Memory B cell (primary cell): ENCODE results near the gene RAB1A.
A peak's percentile ranks its signal among the peaks of the same experiment; 100 is the strongest.

Experiments
- ATAC-seq: fragments of 150-1000 bp; cut with Tn5 transposase; 2 replicates; pipeline ENCODE4 v1.10.0; 2021; ENCODE audit warnings: low read depth, mild to moderate bottlenecking, moderate library complexity
- DNase-seq, 2 donors: peaks; one replicate each; pipeline ENCODE4 v3.0.0; 2022; ENCODE audit warnings: low spot score in 2 of 2
- H3K27ac Mint-ChIP-seq: one replicate; pipeline ENCODE4 v1.8.0; 2022; ENCODE audit warnings: mild to moderate bottlenecking, moderate library complexity, mixed read lengths
- H3K27me3 Mint-ChIP-seq: one replicate; pipeline ENCODE4 v1.8.0; 2022; ENCODE audit warnings: mixed read lengths
- H3K36me3 Mint-ChIP-seq: one replicate; pipeline ENCODE4 v1.8.0; 2022; ENCODE audit warnings: mild to moderate bottlenecking, mixed read lengths
- H3K4me1 Mint-ChIP-seq: one replicate; pipeline ENCODE4 v1.8.0; 2022; ENCODE audit warnings: mixed read lengths
- H3K4me3 Mint-ChIP-seq: one replicate; pipeline ENCODE4 v1.8.0; 2022; ENCODE audit warnings: mild to moderate bottlenecking, moderate library complexity, mixed read lengths
- H3K9me3 Mint-ChIP-seq: one replicate; pipeline ENCODE4 v1.8.0; 2022; ENCODE audit warnings: mixed read lengths

Gene RAB1A

GRCh38 chr2:65096948-65097347 lies 33.0 kb downstream of the RAB1A start:
- no peak overlapping the region for H3K4me3 Mint-ChIP-seq
- H3K27ac Mint-ChIP-seq: no peak overlapping the region
- H3K36me3 Mint-ChIP-seq: peaks cover 25% of the 10 kb centered on the region

GRCh38 chr2:65093211-65093610 lies 36.7 kb downstream of the RAB1A start:
- ATAC-seq: no peak
- no peaks in the 10 kb centered on the region for H3K27me3 Mint-ChIP-seq
- H3K9me3 Mint-ChIP-seq: peaks cover 4% of the 10 kb centered on the region
- no peak overlapping the region for H3K4me3 Mint-ChIP-seq
- peaks cover 30% of the 10 kb centered on the region for H3K36me3 Mint-ChIP-seq
- DNase-seq: no peak
- peak overlapping the region; percentile 81 for H3K27ac Mint-ChIP-seq
- H3K4me1 Mint-ChIP-seq: peaks cover 5% of the 10 kb centered on the region

More at GRCh38 chr2:65096948-65097347, 33.0 kb downstream of the RAB1A start:
- peaks cover 7% of the 10 kb centered on the region for H3K4me1 Mint-ChIP-seq
- DNase-seq (no peak), ATAC-seq (no peak)
- no peaks in the 10 kb centered on the region for H3K27me3 Mint-ChIP-seq
- H3K9me3 Mint-ChIP-seq: peaks cover 4% of the 10 kb centered on the region

GRCh38 chr2:65092791-65093190 lies 37.1 kb downstream of the RAB1A start:
- Mint-ChIP-seq H3K27ac (peak overlapping the region; percentile 81), H3K36me3 (peaks cover 32% of the 10 kb centered on the region), H3K4me1 (peaks cover 5% of the 10 kb centered on the region), H3K4me3 (no peak overlapping the region), H3K9me3 (peaks cover 4% of the 10 kb centered on the region), H3K27me3 (no peaks in the 10 kb centered on the region)
- ATAC-seq (no peak), DNase-seq (no peak)

GRCh38 chr2:65085148-65085547 lies 44.8 kb downstream of the RAB1A start:
- no peak for ATAC-seq
- Mint-ChIP-seq H3K36me3 (peaks cover 20% of the 10 kb centered on the region), H3K27ac (no peak overlapping the region), H3K4me1 (peaks cover 3% of the 10 kb centered on the region), H3K9me3 (no peaks in the 10 kb centered on the region), H3K27me3 (no peaks in the 10 kb centered on the region), H3K4me3 (no peak overlapping the region)
- DNase-seq: no peak

GRCh38 chr2:65081232-65081685 lies 48.6 kb downstream of the RAB1A start:
- Mint-ChIP-seq H3K27me3 (no peaks in the 10 kb centered on the region), H3K4me3 (no peak overlapping the region), H3K9me3 (no peaks in the 10 kb centered on the region), H3K36me3 (peaks cover 16% of the 10 kb centered on the region), H3K4me1 (peaks cover 8% of the 10 kb centered on the region), H3K27ac (peak overlapping the region; percentile 47)
- DNase-seq: no peak
- no peak for ATAC-seq

DNA sequence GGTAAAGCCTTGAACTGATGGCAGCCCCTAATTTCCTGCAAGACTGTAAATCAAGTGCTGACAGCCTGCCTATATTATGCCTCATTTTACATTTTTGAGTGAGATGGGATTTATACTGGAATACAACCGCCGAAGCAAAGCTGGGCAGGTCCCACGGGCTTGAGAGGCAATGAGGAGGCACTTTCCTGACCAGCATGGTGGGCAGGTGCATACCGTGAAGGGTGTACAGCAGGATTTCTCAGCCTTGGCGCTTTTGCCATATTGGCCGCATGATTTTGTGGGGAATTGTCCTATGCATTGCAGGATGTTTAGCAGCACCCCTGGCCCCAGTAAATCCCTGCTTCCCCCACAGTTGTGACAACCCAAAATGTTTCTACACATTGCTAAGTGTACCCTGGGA lies 50.9 kb downstream of the RAB1A start:
- ATAC-seq (no peak), DNase-seq (no peak)
- Mint-ChIP-seq H3K27me3 (no peaks in the 10 kb centered on the region), H3K27ac (peak overlapping the region; percentile 74), H3K4me1 (peaks cover 8% of the 10 kb centered on the region), H3K36me3 (peaks cover 9% of the 10 kb centered on the region), H3K9me3 (no peaks in the 10 kb centered on the region), H3K4me3 (no peak overlapping the region)

- H3K9me3 Mint-ChIP-seq: no peaks in the 10 kb centered on the region
- peak overlapping the region; percentile 74 for H3K27ac Mint-ChIP-seq
- H3K36me3 Mint-ChIP-seq: peaks cover 5% of the 10 kb centered on the region
Observed at GRCh38 chr2:65077898-65078297, 52.0 kb downstream of the RAB1A start.

GRCh38 chr2:65076345-65076710 lies 53.6 kb downstream of the RAB1A start:
- Mint-ChIP-seq H3K4me1 (peaks cover 17% of the 10 kb centered on the region), H3K27me3 (no peaks in the 10 kb centered on the region), H3K27ac (peak overlapping the region; percentile 58), H3K4me3 (no peak overlapping the region), H3K36me3 (peaks cover 1% of the 10 kb centered on the region), H3K9me3 (no peaks in the 10 kb centered on the region)
- DNase-seq (no peak), ATAC-seq (no peak)

More at GRCh38 chr2:65077898-65078297, 52.0 kb downstream of the RAB1A start:
- Mint-ChIP-seq H3K4me1 (peaks cover 7% of the 10 kb centered on the region), H3K27me3 (no peaks in the 10 kb centered on the region), H3K4me3 (no peak overlapping the region)
- DNase-seq: no peak
- peak; percentile 32 for ATAC-seq

DNA sequence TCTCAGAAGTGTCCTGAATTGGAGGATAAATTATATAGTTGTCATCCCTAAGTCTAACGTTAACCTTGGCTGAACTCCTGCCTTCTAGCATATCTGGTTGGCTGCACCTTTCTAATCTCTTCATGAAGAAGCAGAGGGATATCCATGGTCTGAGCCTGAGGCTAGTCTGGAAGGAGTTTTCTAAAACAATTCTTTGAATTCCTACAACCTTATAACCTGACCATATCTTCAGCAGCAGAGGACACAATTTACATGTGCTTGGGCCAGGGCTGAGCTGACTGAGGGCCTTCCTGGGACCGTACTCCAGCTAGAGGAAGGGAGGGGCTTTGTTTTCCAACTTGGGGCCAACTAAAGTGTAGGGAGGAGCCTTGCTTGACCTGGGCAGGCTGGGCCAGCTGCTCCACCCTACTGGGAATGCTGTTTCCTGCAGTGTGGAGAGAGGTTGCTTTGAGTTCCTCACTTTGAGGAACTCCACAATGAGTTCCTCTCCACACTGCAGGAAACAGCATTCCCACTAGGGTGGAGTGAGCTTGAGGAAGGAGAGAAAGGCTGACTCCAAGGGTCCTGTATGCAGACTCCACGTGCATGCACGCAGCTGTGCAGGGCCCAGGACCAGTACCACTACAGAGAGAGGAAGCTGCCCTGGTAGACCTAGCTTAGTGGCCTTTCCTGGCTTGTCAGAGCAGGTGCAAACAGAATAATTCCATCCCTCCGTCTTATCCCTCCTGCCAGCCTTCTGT lies 54.1 kb downstream of the RAB1A start:
- ATAC-seq (no peak), DNase-seq (no peak)
- H3K27me3 Mint-ChIP-seq: no peaks in the 10 kb centered on the region
- H3K4me1 Mint-ChIP-seq: peaks cover 17% of the 10 kb centered on the region
- peak overlapping the region; percentile 58 for H3K27ac Mint-ChIP-seq
- H3K9me3 Mint-ChIP-seq: no peaks in the 10 kb centered on the region
- peaks cover 1% of the 10 kb centered on the region for H3K36me3 Mint-ChIP-seq
- no peak overlapping the region for H3K4me3 Mint-ChIP-seq

- Mint-ChIP-seq H3K4me3 (no peak overlapping the region), H3K9me3 (no peaks in the 10 kb centered on the region), H3K4me1 (peaks cover 17% of the 10 kb centered on the region), H3K27me3 (no peaks in the 10 kb centered on the region), H3K27ac (no peak overlapping the region), H3K36me3 (peaks cover 1% of the 10 kb centered on the region)
- ATAC-seq (no peak), DNase-seq (no peak)
Observed at GRCh38 chr2:65075176-65075575, 54.7 kb downstream of the RAB1A start.

DNA sequence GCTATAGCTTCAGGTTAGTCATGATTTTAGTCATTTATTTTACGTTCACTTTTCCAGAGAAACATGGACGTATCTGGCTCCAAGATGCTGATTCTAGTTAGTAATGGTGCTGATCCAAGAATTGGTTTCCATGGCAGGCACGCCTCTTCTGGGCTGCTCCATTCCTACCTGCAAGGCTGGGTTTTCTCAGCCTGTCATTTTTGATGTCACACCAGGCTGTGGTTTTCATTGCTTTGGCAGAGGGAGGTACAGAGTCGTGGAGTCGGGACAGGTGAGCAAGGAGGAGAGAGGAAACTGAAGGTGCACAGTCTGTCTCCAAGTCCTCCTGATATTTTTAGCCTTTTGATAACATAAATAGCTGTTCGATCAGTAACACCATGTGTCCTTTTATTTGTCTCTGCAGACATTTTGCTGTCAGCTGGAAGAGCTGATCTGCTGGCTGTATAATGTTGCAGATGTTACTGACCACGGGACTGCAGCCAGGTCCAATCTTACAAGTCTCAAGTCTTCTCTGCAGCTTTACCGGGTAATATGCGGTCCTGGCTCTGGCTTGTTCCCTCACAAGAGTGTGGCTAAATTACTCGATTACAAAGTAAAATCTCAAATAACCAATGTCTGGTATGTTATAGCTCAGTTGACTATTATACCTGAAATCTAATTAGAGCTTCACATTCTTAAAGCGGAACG lies 55.9 kb downstream of the RAB1A start:
- ATAC-seq: no peak
- Mint-ChIP-seq H3K36me3 (no peaks in the 10 kb centered on the region), H3K27me3 (no peaks in the 10 kb centered on the region)

DNA sequence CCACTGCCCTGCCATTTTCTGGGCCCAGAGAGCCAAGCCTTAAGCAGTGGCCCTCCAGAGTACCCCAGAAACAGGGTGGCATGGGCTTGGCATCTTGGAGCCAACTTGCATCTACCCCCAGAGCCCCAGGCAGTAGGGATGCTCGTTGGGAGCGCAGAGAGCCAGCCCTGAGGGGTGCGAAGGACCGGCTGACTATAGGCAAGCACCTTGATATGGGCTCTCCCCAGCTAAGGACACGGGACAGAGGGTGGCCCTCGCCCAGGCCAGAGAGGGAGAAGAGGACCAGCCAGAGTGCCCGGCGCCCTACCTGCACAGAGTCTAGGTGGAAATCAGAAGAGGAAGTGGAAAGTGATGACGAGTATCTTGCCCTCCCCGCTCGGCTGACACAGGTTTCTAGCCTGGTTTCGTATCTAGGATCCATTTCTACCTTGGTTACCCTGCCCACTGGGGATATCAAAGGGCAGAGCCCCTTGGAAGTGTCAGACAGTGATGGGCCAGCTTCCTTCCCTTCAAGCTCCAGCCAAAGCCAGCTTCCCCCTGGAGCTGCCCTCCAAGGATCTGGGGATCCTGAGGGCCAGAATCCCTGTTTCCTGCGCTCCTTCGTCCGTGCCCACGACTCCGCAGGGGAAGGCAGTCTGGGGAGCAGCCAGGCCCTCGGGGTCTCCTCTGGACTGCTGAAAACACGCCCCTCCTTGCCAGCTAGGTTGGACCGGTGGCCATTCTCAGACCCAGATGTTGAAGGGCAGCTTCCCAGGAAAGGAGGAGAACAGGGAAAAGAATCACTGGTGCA lies 57.5 kb downstream of the RAB1A start:
- no peak overlapping the region for H3K4me3 Mint-ChIP-seq
- H3K9me3 Mint-ChIP-seq: no peaks in the 10 kb centered on the region
- H3K27ac Mint-ChIP-seq: peak overlapping the region; percentile 74
- H3K36me3 Mint-ChIP-seq: no peaks in the 10 kb centered on the region
- H3K4me1 Mint-ChIP-seq: peaks cover 24% of the 10 kb centered on the region
- peak; percentile 43 to 48 for DNase-seq
- H3K27me3 Mint-ChIP-seq: no peaks in the 10 kb centered on the region
- peak; percentile 99 for ATAC-seq

More for the DNA sequence above, 55.9 kb downstream of the RAB1A start:
- Mint-ChIP-seq H3K4me3 (no peak overlapping the region), H3K9me3 (no peaks in the 10 kb centered on the region), H3K4me1 (peaks cover 17% of the 10 kb centered on the region), H3K27ac (peak overlapping the region; percentile 38)
- DNase-seq: no peak

DNA sequence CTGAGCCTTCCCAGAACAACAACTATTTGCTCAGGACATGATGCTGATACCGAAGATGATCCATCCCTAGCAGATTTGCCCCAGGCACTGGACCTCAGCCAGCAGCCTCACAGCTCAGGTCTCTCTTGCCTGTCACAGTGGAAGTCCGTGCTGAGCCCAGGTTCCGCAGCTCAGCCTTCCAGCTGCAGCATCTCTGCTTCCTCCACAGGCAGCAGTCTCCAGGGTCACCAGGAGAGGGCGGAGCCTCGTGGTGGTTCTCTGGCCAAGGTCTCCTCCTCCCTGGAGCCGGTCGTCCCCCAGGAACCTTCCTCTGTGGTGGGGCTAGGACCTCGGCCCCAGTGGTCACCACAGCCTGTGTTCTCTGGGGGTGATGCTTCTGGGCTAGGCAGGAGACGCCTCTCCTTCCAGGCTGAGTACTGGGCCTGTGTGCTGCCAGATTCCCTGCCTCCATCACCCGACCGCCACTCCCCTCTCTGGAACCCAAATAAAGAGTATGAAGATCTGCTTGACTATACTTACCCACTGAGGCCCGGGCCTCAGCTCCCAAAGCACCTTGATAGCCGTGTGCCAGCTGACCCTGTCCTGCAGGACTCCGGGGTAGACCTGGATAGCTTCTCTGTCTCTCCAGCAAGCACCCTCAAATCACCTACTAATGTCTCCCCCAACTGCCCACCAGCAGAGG lies 58.3 kb downstream of the RAB1A start:
- Mint-ChIP-seq H3K27ac (peak overlapping the region; percentile 74), H3K36me3 (no peaks in the 10 kb centered on the region)
- no peak for ATAC-seq

More for the DNA sequence above, 58.3 kb downstream of the RAB1A start:
- no peaks in the 10 kb centered on the region for H3K27me3 Mint-ChIP-seq
- peaks cover 24% of the 10 kb centered on the region for H3K4me1 Mint-ChIP-seq
- no peak for DNase-seq
- H3K9me3 Mint-ChIP-seq: no peaks in the 10 kb centered on the region
- H3K4me3 Mint-ChIP-seq: no peak overlapping the region
